HepG2 (cell line): ENCODE data around the gene ERC1. TPM values are rescaled to one million over a fixed set of nuclear protein-coding genes. Genes with fewer than 3 reads are reported as not detected.

Source experiments
- ATAC-seq: fragments of 200-7000 bp; cut with Tn5 transposase; 3 replicates; pipeline ENCODE4 v1.9.1; 2020; ENCODE audit warnings: mild to moderate bottlenecking, moderate library complexity
- BruUV-seq: library from RNA; stranded (reverse); fragments of 400-500 nt; replicated peaks from 2 replicates; lab custom pipeline; 2021; lab: Mats Ljungman, UMichigan
- CTCF ChIA-PET: fragments of 300-600 bp; formaldehyde crosslinking; extraction: SDS; loops from one replicate; lab custom pipeline; 2021; ENCODE audit warnings: low total read pairs, inconsistent platforms, low intra/inter-chr PET ratio; lab: Yijun Ruan, JAX
- POLR2A ChIA-PET: fragments of 350-600 bp; sonication (Branson Sonifier 250); formaldehyde crosslinking; loops from one replicate; lab custom pipeline; 2020; ENCODE audit warnings: antibody characterized with exemption, inconsistent platforms; lab: Yijun Ruan, JAX
- DNase-seq: peaks from one replicate; pipeline ENCODE4 v3.0.0-alpha.2; 2015; ENCODE audit warnings: low spot score
- FAIRE-seq: peaks from 3 replicates; lab custom pipeline; 2011; peaks lifted over from hg19 to GRCh38; lab: Jason Lieb, UNC
- H2AFZ ChIP-seq: one replicate; pipeline ENCODE4 v1.6.1; 2011; ENCODE audit warnings: low read length, inconsistent platforms
- H3K27ac ChIP-seq: fragments of 300-600 bp; 3 replicates; pipeline ENCODE4 v1.8.0; 2011; ENCODE audit warnings: mixed run types, mild to moderate bottlenecking, mixed read lengths, low read length, inconsistent platforms; ENCODE audit not compliant: insufficient read depth; ENCODE audit errors: extremely low read length
- H3K27me3 ChIP-seq, 2 experiments: fragments of 200-600 bp in 1 of 2; 2 replicates in 1 of 2; 3 replicates in 1 of 2; pipeline versions ENCODE4 v1.6.0 to v1.8.0; 2011; ENCODE audit warnings: low read length in 2 of 2, mild to moderate bottlenecking in 2 of 2, moderate library complexity in 2 of 2, inconsistent platforms in 1 of 2; ENCODE audit not compliant: insufficient read depth in 2 of 2, control insufficient read depth in 1 of 2
- H3K36me3 ChIP-seq, 2 experiments: fragments of 200-600 bp in 1 of 2; replicated peaks in 1 of 2; 2 replicates in 1 of 2; 3 replicates in 1 of 2; pipeline versions ENCODE4 v1.5.1 to v1.8.0; 2011; ENCODE audit warnings: low read length in 2 of 2, inconsistent platforms in 1 of 2; ENCODE audit not compliant: insufficient read depth in 2 of 2, control insufficient read depth in 1 of 2
- H3K4me1 ChIP-seq: 2 replicates; pipeline ENCODE4 v1.5.1; 2012; ENCODE audit warnings: low read length, inconsistent platforms; ENCODE audit not compliant: insufficient read depth
- H3K4me2 ChIP-seq: 2 replicates; pipeline ENCODE4 v1.6.0; 2011; ENCODE audit warnings: low read depth, low read length, inconsistent platforms
- H3K4me3 ChIP-seq, 3 experiments: fragments of 200-600 bp in 1 of 3; sonication (generic), shearing (Covaris generic) in 1 of 3; replicated peaks in 1 of 3; 2 replicates each; pipeline ENCODE4 v1.5.1; 2011 to 2016; ENCODE audit warnings: low read length in 3 of 3, inconsistent platforms in 2 of 3, low read depth in 2 of 3, mild to moderate bottlenecking in 2 of 3, control low read depth in 1 of 3, mixed read lengths in 1 of 3; ENCODE audit not compliant: insufficient read depth in 1 of 3
- H3K79me2 ChIP-seq: one replicate; pipeline ENCODE4 v1.6.1; 2011; ENCODE audit warnings: low read length, inconsistent platforms; ENCODE audit not compliant: insufficient read depth
- H3K9ac ChIP-seq: 2 replicates; pipeline ENCODE4 v1.6.0; 2011; ENCODE audit warnings: mild to moderate bottlenecking, low read depth, low read length, inconsistent platforms; ENCODE audit not compliant: insufficient read depth
- H3K9me3 ChIP-seq: 2 replicates; pipeline ENCODE4 v1.5.1; 2012; ENCODE audit warnings: mild to moderate bottlenecking, low read length
- H4K20me1 ChIP-seq: 2 replicates; pipeline ENCODE4 v1.6.0; 2011; ENCODE audit warnings: inconsistent platforms, mild to moderate bottlenecking, low read length, moderate library complexity; ENCODE audit not compliant: insufficient read depth
- CEBPG ChIP-seq: IDR thresholded peaks from 2 replicates; pipeline ENCODE4 v1.6.1; 2016
- EZH2 ChIP-seq: conservative IDR thresholded peaks from 2 replicates; pipeline ENCODE4 v1.6.1; 2012; ENCODE audit warnings: mild to moderate bottlenecking, low read depth, low read length, moderate library complexity
- IRX3 ChIP-seq: sonication (generic); formaldehyde crosslinking; IDR thresholded peaks from 2 replicates; pipeline ENCODE4 v1.8.1; 2023; ENCODE audit warnings: mild to moderate bottlenecking, low read depth, missing genetic modification reagents, borderline replicate concordance
- KAT8 ChIP-seq: IDR thresholded peaks from 2 replicates; pipeline ENCODE4 v1.6.1; 2016; ENCODE audit warnings: missing genetic modification reagents, missing compliant biosample characterization
- MED8 ChIP-seq: sonication (generic); formaldehyde crosslinking; IDR thresholded peaks from 2 replicates; pipeline ENCODE4 v1.8.1; 2023; ENCODE audit warnings: mild to moderate bottlenecking, missing genetic modification reagents; ENCODE audit not compliant: insufficient replicate concordance
- MTA1 ChIP-seq: sonication (generic); formaldehyde crosslinking; IDR thresholded peaks from 2 replicates; pipeline ENCODE4 v1.4.0; 2020; ENCODE audit warnings: missing genetic modification reagents, mild to moderate bottlenecking, borderline replicate concordance
- MYC ChIP-seq: sonication (generic); formaldehyde crosslinking; IDR thresholded peaks from 2 replicates; pipeline ENCODE4 v1.9.0; 2021; ENCODE audit warnings: missing genetic modification reagents, borderline replicate concordance
- NFKBIZ ChIP-seq: IDR thresholded peaks from 2 replicates; pipeline ENCODE4 v1.6.1; 2018; ENCODE audit warnings: missing genetic modification reagents, missing compliant biosample characterization
- NPAS2 ChIP-seq: sonication (generic); formaldehyde crosslinking; IDR thresholded peaks from 2 replicates; pipeline ENCODE4 v1.8.0; 2022; ENCODE audit warnings: mild to moderate bottlenecking, missing genetic modification reagents, borderline replicate concordance
- RFXANK ChIP-seq: IDR thresholded peaks from 2 replicates; pipeline ENCODE4 v1.6.1; 2016
- SALL1 ChIP-seq: sonication (generic); formaldehyde crosslinking; IDR thresholded peaks from 2 replicates; pipeline ENCODE4 v1.8.0; 2022; ENCODE audit warnings: mild to moderate bottlenecking, missing genetic modification reagents
- STAT5B ChIP-seq: sonication (generic); formaldehyde crosslinking; IDR thresholded peaks from 2 replicates; pipeline ENCODE4 v1.4.0; 2020; ENCODE audit warnings: missing genetic modification reagents
- ZNF34 ChIP-seq: sonication (generic); formaldehyde crosslinking; IDR thresholded peaks from 2 replicates; pipeline ENCODE4 v1.4.0; 2020; ENCODE audit warnings: mild to moderate bottlenecking, missing genetic modification reagents, borderline replicate concordance
- ZNF614 ChIP-seq: IDR thresholded peaks from 2 replicates; pipeline ENCODE4 v1.6.1; 2018; ENCODE audit warnings: missing biosample characterization, missing genetic modification reagents, inconsistent platforms, borderline replicate concordance
- ZNF780A ChIP-seq: sonication (generic); formaldehyde crosslinking; IDR thresholded peaks from 2 replicates; pipeline ENCODE4 v1.8.0; 2022; ENCODE audit warnings: mild to moderate bottlenecking, missing genetic modification reagents, moderate library complexity
- WGBS: methylation state at CpG from one replicate; pipeline ENCODE4 v1.1.6; 2017; ENCODE audit warnings: low lambda C conversion rate; 5-methylcytosine and 5-hydroxymethylcytosine counted together
- in situ Hi-C: cut with HindIII; loops from 2 replicates; pipeline ENCODE4 v1.10.0; 2017; ENCODE audit warnings: low pct_unique_long_range_greater_than_20kb; ENCODE audit not compliant: extremely low pct_ligation_motif_present
- intact Hi-C: fragments of 100-400 bp; cut with micrococcal nuclease; formaldehyde crosslinking; loops from one replicate; pipeline ENCODE4 v1.10.0; 2022; ENCODE audit not compliant: unreplicated experiment
- polyA plus RNA-seq, 8 experiments: library from polyadenylated mRNA; depleted of rRNA in 3 of 8; stranded (reverse) in 7 of 8; unstranded in 1 of 8; fragments of >200 nt; fragmentation: Illumina TruSeq in 4 of 8; extraction: Trizol in 4 of 8; gene quantifications; 2 replicates each; pipeline versions ENCODE4 v1.2.1 to v1.2.3, GENCODE V29; 2011 to 2016; ENCODE audit warnings: low read depth in 4 of 8, missing spikeins in 1 of 8, mixed read lengths in 1 of 8; ENCODE audit not compliant: insufficient read depth in 1 of 8
- total RNA-seq, 5 experiments: library from RNA; depleted of rRNA; stranded (reverse); fragments of >200 nt; fragmentation: Illumina TruSeq; extraction: Trizol; gene quantifications; 2 replicates each; pipeline ENCODE4 v1.2.3, GENCODE V29; 2016; ENCODE audit warnings: low read depth in 1 of 5
- TF ChIP-seq, protein P1 (sequence below): sonication (generic); formaldehyde crosslinking; IDR thresholded peaks from 2 replicates; pipeline ENCODE4 v1.5.0; 2020; ENCODE audit warnings: missing genetic modification reagents

ERC1 gene
- total and polyA plus RNA-seq, 2 of the 13 experiments (the other 11 are each of a cell fraction or from before 2014, with no cell fraction given) = 6.1 to 12.4 TPM

- TF ChIP-seq, protein P1, sequence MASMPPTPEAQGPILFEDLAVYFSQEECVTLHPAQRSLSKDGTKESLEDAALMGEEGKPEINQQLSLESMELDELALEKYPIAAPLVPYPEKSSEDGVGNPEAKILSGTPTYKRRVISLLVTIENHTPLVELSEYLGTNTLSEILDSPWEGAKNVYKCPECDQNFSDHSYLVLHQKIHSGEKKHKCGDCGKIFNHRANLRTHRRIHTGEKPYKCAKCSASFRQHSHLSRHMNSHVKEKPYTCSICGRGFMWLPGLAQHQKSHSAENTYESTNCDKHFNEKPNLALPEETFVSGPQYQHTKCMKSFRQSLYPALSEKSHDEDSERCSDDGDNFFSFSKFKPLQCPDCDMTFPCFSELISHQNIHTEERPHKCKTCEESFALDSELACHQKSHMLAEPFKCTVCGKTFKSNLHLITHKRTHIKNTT (CRISPR knock-in tag) = no peak
- TF ChIP-seq ZNF34 (CRISPR knock-in tag) (no peak), NPAS2 (CRISPR knock-in tag) (no peak), MTA1 (CRISPR knock-in tag) (no peak), ZNF780A (CRISPR knock-in tag) (no peak), KAT8 (CRISPR knock-in tag) (no peak), STAT5B (no peak)
These were observed 188.1 kb downstream of the ERC1 start (continued) for GRCh38 chr12:1179128-1179527.

- ATAC-seq (no peak), FAIRE-seq (no peak), DNase-seq (no peak)
- H3K79me2 ChIP-seq = no peaks in the 10 kb centered on the region
- H2AFZ ChIP-seq = no peak overlapping the region
- in situ Hi-C loops = no loop called here
- no peaks in the 10 kb centered on the region for H3K9me3 ChIP-seq
- H3K27me3 ChIP-seq = no peaks in the 10 kb centered on the region
- ChIA-PET POLR2A (no interaction called here), CTCF (no interaction called here)
- intact Hi-C loops = no loop called here
- TF ChIP-seq MED8 (CRISPR knock-in tag) = no peak
- no peak for TF ChIP-seq ZNF614 (CRISPR knock-in tag)
- no peak for TF ChIP-seq SALL1
- TF ChIP-seq EZH2 = no peak
- TF ChIP-seq RFXANK = no peak
- TF ChIP-seq MYC (CRISPR knock-in tag) = no peak
- TF ChIP-seq IRX3 = no peak
- no peak for TF ChIP-seq NFKBIZ (CRISPR knock-in tag)
- no peak for TF ChIP-seq CEBPG (CRISPR knock-in tag)
- H3K4me3 ChIP-seq = no peak overlapping the region
- H3K4me2 ChIP-seq = no peak overlapping the region
- H3K36me3 ChIP-seq = peaks cover 4 to 16% of the 10 kb centered on the region in 2 experiments; a peak in 2 of 5 replicates
- H4K20me1 ChIP-seq = no peaks in the 10 kb centered on the region
- no TSS peak for BruUV-seq
- no peak overlapping the region for H3K27ac ChIP-seq
- WGBS = 94% methylated on average over 2 of the region's 2 CpGs
- peaks cover 11% of the 10 kb centered on the region for H3K4me1 ChIP-seq
- H3K9ac ChIP-seq = no peak overlapping the region
These were observed 191.0 kb downstream of the ERC1 start for GRCh38 chr12:1182069-1182468.
